Fibroblast of villous mesenchyme (primary cell): ENCODE results near the gene MTNR1B. TPM values are rescaled to one million over a fixed set of nuclear protein-coding genes. Genes with fewer than 3 reads are reported as not detected.

Experiments used
- DNase-seq: peaks from one replicate; pipeline ENCODE4 v3.0.0-alpha.2; 2010; ENCODE audit warnings: low read depth
- H3K4me3 ChIP-seq: 2 replicates; pipeline ENCODE4 v1.5.1; 2011; ENCODE audit warnings: low read depth, mild to moderate bottlenecking, low read length
- CTCF ChIP-seq: IDR thresholded peaks from 2 replicates; pipeline ENCODE4 v1.5.1; 2012; ENCODE audit warnings: low read depth, mild to moderate bottlenecking, low read length; ENCODE audit not compliant: insufficient read depth
- total RNA-seq: library from RNA; depleted of rRNA; stranded (reverse); fragments of >200 nt; gene quantifications from 2 replicates; pipeline ENCODE4 v1.2.3, GENCODE V29; 2012

Gene MTNR1B
- total RNA-seq, 1 donor = not detected

GRCh38 chr11:92975285-92975684 lies 5.8 kb downstream of the MTNR1B start:
- no peak for TF ChIP-seq CTCF
- no peak overlapping the region for H3K4me3 ChIP-seq
- DNase-seq = no peak

- no peak for DNase-seq
- TF ChIP-seq CTCF = no peak
Measured at GRCh38 chr11:92976681-92977080, 7.2 kb downstream of the MTNR1B start.

GRCh38 chr11:92977401-92977800 lies 8.0 kb downstream of the MTNR1B start:
- no peak for DNase-seq
- TF ChIP-seq CTCF = no peak
- no peak overlapping the region for H3K4me3 ChIP-seq

More at GRCh38 chr11:92976681-92977080, 7.2 kb downstream of the MTNR1B start:
- H3K4me3 ChIP-seq = no peak overlapping the region

- DNase-seq = no peak
- no peak for TF ChIP-seq CTCF
Measured at GRCh38 chr11:92978271-92979111, 9.0 kb downstream of the MTNR1B start.

GRCh38 chr11:92979176-92979575 lies 9.7 kb downstream of the MTNR1B start:
- no peak for TF ChIP-seq CTCF
- DNase-seq = no peak
- no peak overlapping the region for H3K4me3 ChIP-seq

More at GRCh38 chr11:92978271-92979111, 9.0 kb downstream of the MTNR1B start:
- H3K4me3 ChIP-seq = no peak overlapping the region

- TF ChIP-seq CTCF = no peak
- H3K4me3 ChIP-seq = no peak overlapping the region
- DNase-seq = no peak
Measured at GRCh38 chr11:92980312-92980711, 10.9 kb downstream of the MTNR1B start.
